Activated CD4-positive, alpha-beta T cell treated with anti-CD3 and anti-CD28 coated beads, Interleukin-2, Interleukin-6, amounts not matched to agents 100 ng/mL and 50 ng/mL, durations not matched to agents 16 hours and 8 hours (primary cell): ENCODE data around the gene EXPH5.
A peak's percentile ranks its signal among the peaks of the same experiment; 100 is the strongest.

Source experiments
- DNase-seq: peaks from one replicate; pipeline ENCODE4 v3.0.0-alpha.2; 2020

EXPH5 gene

DNA sequence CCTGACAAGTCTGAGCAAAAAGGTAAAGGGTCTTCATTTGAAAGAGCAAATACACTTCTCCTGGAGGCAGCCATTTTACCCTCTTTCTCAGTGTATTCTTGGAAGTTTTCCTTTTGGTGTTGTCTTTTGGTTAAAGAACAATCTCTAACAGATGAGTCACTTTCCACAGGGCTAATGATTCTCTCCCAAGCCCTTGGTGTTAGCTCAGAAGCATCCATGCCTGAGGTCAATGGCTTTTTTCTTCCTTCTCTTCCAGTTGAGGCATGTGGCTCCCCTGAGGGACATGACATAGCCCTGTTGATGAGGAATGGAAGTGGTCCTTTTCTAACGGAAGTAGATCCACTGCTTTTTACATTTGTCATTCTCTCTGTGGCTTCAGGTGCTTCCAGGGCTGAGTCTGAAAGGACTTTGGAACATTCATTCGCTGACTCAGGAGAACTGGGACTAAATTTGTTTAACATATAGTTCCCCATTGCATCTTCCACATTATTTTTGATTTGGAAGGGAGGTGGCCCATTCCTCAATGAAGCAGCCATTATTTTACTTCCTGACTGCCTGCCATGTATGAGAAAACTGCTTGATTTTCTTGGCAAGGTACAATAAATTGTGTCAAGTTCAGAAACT, 81.6 kb downstream of the EXPH5 start:
- no peak for DNase-seq

DNA sequence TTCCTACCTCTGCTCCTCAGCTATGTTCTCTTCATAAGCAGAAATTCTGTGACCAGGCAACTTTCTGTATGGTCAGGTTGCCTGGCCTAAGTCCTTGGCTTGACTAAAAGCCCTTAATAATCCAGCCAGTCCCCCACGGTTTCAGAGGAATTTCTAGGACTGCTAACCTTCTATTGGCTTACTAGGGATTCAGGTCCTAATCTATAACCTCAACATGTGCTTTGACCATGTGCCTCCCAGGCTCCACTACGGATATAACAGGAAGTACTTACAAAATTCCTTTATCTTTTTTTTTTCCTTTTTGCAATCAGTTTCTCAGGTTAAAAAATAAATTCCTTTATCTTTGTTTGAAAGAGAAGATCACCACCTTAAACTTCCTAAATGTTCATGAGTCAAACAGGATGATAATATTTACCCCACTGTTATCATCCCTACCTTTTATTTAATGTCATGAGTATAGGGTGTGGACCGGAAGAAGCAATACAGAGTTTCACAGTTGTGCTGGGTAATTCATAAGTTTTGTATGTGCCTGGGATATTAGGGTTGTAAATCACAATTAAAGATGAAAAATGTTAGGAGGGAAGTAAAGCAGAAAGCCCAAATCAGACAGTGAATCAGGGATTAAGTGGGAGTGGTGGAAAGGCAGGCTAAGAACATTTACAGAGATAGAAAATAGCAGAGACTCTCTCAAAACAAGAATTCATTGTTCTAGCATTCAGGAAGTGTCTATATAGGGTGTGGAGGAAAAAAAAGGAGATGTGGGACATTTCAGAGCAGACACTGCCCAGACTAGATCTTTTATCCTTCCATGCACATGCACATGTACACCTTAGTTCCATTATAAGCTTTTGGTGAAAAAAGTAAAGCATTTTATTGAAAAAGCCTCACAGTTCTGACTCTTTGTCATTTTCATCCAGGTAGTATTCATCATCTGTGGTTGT, 84.6 kb downstream of the EXPH5 start:
- DNase-seq: no peak

DNA sequence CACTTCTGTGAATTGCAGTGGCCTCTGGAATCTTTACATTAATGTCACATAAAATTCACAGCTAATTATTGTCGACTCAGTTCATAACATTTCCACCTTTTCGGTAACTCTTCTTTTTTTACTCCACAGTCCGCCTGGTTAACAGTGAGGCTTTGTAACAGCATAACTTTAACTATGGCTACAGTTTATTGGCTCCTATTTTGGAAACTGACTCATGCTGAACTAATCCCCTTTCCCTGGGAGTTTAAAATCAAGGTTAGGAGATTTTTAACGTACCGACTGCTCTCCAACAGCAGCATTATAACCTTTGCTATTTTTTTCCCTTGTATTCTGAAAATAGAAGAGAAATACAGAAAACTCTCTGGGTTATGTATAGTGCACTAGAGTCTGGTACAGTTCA, 92.2 kb downstream of the EXPH5 start:
- DNase-seq: no peak

DNA sequence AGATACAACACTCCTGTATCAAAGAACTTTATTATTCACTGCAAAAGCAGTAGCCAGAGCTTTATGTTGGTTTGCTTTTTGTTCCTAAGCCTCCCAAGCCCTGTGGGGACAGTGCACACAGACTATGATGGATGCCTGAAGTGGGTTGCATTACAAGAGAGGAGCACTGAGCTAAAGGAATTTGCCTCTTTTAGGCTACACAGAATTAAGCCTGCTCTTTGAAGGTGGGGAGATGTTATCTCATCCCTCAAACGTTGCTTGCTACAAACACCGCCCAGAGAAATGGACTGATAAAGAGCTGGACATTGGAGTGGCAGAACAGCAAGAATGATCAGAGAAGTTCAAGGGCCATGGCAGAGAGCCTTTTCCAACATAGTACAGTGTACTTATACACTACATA, 92.8 kb downstream of the EXPH5 start:
- no peak for DNase-seq

DNA sequence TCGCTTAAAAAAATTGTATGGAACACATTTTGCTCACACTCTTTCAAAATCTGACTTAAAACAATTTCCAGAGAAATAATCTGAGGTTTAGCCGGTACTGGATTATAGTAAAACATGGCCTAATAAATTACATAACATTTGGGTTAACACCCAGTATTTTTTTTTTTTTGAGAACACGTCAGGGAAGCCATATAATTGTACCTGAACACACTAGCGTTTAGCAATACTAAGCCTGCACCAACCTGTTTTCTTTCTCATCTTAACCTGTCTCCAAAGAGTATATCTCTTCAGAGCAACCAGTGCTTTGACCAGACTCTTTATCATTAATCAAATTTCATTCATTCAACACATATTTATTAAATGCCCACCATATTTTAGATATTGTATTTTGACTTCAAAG, 93.4 kb downstream of the EXPH5 start:
- DNase-seq: no peak

DNA sequence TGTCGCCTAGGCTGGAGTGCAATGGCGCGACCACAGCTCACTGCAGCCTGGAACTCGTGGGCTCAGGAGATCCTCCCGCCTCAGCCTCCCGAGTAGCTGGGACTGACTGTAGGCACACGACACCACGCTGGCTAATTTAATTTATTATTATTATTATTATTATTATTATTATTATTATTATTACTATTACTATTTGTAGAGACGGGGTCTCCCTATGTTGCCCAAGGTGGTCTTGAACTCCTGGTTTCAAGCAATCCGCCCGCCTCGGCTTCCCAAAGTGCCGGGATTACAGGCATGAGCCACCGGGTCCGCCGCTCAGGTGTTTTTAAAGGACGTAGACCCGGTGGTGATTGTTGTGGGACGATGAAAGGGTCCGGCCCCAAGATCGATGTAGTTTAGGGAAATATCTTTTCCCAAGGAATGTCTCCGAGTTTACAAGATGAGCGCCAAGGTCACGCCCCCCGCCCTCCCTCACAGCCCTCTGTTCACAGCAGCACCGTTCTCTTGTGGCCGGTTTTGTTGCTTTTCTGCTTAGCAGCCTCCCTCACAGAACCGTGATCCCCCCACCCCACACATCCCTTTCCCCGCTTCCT, 94.7 kb downstream of the EXPH5 start:
- DNase-seq: no peak

DNA sequence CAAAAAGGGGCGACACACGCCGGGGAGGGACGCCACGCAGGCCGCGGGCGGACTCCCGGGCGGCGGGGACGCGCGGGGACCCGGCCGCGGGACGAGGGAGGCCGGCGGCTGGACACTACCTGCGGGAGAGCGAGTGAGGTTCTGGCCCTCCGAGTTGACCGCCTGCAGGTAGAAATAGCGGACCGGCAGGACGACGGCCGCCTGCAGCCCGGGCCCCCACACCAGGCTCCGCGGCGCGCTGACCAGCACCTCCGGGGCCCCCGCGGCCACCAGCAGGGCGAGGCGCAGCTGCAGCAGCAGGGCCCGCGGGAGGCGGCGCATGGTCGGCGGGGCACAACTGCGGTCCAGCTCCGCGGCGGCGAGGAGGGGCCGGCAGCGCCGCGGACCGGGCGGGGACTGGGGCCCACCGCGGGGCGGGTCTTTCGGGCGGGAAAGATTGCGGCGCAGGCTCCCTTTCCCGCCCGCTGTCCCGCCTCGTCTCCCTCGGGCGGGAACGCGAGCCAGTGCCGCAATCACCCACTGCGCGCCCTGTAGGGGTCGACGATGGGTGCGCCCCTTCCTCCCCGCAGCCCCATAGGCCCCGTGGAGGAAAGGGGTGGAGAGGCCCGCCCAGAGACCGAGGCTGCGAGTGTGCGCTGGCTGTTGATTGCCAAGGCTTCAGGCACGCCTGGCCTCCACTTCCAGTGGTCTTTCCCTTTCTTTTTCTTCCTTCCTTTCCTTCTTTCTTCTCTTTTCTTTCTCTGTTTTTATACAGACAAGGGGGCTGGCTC, 95.3 kb downstream of the EXPH5 start, which contains the start of gene POGLUT3:
POGLUT3 (minus strand) TSS at position 339 of the 770 bp plus-strand sequence; CDS start at position 321, 18 bp downstream.
- peak; percentile 50 for DNase-seq

DNA sequence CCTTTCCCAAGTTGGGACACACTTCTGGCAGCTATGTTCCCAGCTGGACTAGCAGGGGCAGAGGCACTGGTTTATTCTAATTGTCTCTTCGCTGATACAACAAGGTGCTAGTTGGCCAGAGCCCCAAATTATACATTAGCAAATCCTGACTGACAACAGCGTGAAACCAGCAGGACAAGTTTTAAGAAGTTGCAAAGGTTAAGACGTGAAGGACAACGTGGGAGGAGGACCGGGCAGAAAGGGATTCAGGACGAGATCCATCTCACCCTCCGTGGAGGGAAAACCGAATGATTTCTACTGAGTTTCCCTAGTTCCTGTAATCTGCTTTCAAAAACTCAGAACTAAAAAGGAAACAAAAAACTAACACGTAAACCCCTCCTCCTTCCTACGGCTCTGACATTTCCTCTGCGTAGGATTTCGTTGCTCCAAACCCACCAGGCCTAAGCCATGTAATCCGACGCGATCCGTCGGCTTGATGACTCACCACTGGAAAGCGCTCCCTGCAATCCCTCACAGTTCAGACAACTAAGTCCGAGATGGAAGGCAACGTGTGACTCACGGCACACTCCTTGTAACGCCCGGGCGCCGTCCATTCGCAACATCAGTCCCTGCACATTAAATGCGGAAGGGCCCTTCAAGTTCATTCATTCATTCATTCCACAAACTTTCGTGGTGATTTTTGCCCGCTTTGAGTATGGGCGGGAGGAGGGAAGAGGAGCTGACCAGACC, 96.1 kb downstream of the EXPH5 start:
- peak; percentile 72 for DNase-seq

DNA sequence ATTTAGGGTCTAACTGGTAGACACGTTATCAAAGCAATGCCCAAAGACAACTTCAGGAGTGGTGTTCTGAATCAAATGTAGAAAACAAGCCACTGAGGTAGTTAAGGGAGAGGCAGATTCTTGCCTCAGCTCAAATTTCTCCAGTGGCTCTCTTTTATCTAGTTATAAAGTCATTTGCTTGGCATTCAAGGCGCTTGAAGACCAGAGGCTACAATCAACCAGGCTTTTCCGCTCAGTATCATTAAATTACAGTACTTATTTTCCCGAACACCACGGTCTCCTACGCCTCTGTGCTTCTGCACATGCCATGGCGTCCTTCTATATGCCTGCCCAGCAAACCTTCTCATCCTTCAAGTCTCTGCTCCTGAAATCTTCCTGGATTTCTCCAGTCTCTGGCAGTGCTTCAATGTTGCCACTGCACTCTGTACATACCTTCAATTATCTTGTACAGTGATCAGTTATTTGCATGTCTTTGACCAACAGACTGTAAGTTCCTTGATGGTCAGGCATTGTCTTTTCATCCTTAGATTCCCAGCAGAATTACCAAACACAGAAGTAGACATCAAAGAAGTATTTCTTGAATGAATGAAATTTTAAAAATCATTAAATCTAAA, 96.8 kb downstream of the EXPH5 start:
- DNase-seq: no peak

DNA sequence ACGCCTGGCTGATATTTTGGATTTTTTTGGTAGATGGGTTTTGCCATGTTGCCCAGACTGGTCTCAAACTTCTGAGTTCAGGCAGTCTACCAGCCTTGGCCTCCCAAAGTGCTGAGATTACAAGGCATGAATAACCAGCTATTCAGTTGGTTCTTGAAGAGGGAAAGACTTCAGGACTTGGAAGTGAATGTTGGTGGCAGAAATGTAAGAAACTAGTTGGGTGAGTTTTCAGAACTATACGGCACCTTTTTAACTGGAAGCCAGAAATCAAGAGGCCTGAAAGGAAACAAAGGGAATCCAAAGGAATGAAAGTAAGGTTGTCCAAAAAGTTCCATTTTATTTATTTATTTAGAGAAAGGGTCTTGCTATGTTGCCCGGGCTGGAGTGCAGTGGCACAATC, 98.2 kb downstream of the EXPH5 start:
- DNase-seq: no peak

DNA sequence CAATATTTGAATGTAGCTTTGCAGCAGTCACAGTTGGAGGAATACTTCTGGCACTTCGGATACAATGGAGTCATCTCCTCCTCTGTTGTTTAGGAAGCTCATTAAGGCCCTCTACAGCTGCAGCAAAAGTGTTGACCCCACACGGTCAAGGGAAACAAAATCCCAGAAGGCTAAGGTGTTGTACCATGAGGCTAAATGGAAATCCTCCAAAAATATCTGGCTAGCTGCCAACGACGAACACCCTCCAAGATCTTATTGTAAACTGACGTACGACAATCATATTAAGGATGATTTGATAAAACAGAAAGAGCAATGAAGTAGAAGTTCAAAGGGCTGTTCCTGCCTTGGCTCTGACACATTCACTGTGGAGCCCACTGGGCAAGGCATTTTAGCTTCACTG, 99.4 kb downstream of the EXPH5 start:
- no peak for DNase-seq

DNA sequence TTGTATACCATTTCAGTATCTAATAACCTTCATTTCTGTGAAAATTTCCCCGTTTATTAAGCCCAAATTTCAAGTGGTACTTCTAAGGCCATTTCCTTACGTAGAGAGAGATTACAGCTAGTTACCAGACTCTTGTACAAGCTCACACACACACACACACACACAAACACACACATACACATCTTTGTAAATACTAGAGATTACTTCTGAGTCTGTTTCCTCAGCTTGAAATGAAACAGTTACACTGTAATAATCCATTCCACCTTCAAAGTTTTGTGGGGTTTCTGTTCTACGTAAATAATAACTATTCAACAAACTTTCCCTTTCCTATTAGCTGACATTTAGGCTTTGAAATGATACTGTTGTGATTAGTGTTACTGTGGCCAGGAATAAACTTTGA, 101.6 kb downstream of the EXPH5 start:
- no peak for DNase-seq

DNA sequence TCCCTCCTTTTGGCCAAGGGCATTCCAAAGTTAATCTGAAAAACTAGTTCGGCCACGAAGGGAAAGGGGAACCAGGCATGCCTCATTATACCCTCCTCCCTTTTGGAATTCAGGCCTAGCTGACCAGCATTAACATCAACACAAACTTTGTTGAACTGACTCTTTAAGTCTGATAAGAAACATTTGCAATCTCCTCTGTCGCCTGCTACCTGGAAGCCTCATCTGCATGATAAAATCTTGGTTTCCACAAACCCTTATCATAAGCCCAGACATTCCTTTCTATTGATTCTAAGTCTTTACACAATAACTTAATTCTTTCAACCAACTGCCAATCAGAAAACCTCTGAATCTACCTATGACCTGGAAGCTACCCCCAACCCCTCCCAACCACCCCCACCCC, 106.7 kb downstream of the EXPH5 start:
- no peak for DNase-seq

DNA sequence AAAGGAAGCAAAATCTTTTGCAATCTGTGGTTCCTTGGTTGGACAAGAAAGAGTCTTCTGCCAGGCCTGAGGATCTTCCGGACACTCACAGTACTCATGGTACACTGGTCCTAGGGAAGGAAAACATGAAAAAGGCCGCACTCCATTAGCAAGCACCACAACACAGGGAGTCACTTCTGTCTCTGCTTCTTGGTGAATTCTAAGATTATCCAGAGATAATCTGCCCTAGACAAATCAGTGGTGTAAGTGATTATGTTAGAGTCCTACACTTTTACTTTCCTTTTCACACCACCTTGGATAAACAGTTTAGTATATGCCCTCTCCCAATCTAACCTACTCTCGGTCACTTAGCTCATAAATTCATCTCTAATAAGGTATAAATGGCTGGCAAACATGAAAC, 107.2 kb downstream of the EXPH5 start:
- DNase-seq: no peak

DNA sequence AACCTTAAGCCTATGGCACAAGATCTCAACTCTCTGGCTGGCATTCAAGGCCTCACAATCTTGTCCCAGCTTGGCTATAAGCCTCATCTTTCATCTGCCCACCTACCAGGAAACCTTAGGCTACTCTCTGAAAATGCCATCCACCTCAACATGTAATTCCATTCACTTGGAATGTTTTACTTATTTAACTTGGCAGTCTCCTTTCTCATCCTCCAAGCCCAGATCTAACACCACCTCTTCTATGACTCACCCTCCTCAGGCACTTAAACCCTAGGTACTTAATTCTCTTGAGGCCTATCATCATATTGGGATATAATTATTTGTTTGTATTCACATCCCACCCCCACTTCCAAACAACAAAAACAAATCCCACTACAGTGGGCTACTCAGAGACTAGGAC, 110.4 kb downstream of the EXPH5 start:
- no peak for DNase-seq

DNA sequence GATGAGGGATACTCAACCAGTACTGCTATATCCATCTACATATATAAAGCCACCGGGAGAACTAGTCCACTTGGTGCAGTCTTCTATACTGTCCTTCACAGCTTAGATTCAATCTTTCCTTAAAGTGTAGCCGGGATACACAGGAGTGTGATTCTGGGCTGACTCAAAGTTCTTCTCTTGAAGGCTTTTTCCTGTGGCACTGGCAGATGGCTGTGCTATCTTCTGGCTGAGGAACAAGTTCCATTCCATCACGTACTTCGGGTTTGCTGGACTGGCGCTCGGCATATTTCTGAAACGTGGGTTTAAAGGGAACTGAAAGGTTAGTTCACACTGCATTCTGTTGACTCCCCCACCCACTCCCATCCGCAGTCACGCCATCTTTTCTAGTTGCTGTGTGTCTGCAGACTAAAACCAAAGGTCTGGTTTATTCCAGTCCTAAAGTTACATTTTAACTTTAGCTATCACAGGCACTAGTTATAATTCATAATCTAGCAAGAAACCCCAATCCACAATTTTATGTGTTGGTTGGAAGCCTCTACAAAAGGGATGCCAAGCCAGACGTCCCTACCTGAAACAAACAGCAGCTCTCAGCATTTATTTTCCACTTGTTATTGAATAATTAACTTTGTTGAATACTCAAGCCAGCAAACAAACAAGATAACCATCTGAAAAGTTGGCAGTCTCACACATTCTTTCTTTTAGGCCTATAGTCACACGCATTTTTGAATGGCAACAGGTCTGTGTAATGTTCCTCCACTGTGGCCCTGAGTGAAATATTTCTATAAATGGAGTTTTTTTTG, 118.7 kb downstream of the EXPH5 start:
- no peak for DNase-seq

DNA sequence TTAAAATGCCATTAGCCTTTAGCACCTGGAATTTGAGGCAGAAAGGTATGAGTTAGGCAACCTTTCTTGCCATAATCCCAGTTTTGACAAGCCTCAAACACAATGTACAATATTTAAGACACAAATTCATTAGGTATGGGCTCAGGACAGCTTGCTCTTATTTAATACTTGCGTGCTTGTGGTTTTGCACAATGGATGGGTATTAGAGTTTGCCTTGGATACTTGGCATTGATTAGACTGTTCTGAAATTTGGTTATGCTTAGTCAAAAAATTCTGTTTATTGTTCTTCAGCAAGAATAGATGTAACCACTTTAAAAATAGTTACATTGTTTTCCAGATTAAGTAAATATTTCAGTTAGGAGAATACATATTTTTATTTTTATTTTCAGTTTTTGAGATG, 120.9 kb downstream of the EXPH5 start:
- DNase-seq: no peak

DNA sequence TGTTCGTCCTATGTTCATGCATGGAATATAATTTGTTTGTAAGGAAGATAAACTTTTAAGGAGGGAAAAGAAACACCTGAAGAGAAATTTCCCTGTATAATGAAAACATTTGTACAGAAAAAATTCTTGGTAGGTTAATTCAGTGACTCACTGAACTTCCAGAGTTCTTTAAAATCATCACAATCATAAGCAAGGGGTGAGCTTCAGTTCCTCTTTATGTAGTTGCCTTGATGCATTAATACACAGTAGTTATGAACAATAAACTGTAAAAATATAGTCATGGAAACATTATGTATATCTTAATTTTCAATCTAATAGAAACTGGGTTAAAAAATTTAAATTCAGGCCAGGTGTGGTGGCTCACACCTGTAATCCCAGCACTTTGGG, 125.1 kb downstream of the EXPH5 start:
- DNase-seq: no peak

DNA sequence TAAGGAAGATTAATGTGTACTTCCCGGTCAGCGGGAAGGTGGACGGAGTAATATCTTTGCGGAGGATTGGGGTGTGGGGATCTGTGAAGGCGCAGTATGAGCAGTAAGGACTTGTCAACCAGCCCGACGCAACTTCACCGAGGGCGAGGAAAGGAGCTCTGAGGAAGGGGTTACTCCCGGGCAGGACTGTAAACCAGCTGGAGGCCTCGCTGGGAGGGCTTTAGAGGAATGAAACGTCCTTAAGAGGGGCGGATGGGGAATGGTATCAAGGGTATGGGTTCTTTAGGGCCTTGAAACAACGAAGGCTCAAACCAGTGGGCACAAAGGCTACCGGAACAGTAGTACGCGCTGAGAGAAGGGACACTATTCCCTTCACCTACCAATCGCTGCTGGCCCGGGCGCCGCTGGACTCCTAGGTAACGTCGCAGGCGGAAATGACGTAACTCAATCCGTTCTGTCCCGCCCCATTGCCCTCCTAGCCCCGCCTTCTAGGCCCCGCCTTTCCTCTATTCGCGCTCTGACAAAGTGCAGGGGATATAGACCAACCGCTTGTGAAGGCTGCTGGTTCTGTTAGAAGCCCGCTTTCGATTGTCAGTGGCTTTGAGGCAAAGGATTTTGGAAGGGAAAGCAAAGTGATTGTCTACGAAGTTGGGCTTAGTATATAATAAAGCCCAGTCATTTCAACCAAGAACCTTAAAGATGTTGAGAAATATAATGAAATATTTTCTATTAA, 126.3 kb downstream of the EXPH5 start, which contains the start of gene C11orf65:
C11orf65 (minus strand) TSS at position 439 of the 733 bp plus-strand sequence. CDS start 5,970 bp downstream, outside the sequence.
- DNase-seq: peak; percentile 97

DNA sequence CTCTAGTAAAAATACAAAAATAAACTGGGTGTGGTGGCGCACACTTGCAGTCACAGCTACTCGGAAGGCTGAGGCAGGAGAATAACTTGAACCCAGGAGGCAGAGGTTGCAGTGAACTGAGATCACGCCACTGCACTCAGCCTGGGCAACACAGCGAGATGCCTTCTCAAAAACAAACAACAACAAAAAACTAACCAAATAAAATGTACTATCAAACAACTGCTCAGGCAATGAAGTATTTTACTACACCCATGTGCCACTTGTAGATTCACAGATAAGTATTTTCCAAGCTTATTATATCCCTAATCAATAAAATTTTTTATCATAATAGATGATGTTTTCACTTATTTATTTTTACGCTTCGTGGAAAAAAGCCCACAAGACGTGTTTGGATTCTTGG, 127.2 kb downstream of the EXPH5 start:
- no peak for DNase-seq
